ENCODE results near the gene EPB41L1. TPM values are rescaled to one million over a fixed set of nuclear protein-coding genes. Genes with fewer than 3 reads are reported as not detected.

EPB41L1 gene
- total RNA-seq, 2 donors from 2014 or later = 17.5 to 18.1 TPM

- Histone ChIP-seq H3K4me3 (no peak overlapping the region), H3K4me1 (no peaks in the 10 kb centered on the region), H3K9me3 (no peaks in the 10 kb centered on the region), H3K27ac (no peak overlapping the region), H3K36me3 (no peaks in the 10 kb centered on the region), H3K27me3 (no peaks in the 10 kb centered on the region)
- no peak for DNase-seq (ENCODE audit: low spot score)
- no peak for TF ChIP-seq CTCF (IDR thresholded peaks at IDR 0.05)
These were observed 45.1 kb upstream of the EPB41L1 start for GRCh38 chr20:36109251-36109947.

GRCh38 chr20:36110994-36111393 is 43.5 kb upstream of the EPB41L1 start:
- no peaks in the 10 kb centered on the region for H3K9me3 ChIP-seq
- H3K27me3 ChIP-seq = no peaks in the 10 kb centered on the region
- H3K36me3 ChIP-seq = no peaks in the 10 kb centered on the region
- H3K4me1 ChIP-seq = no peaks in the 10 kb centered on the region
- H3K4me3 ChIP-seq = no peak overlapping the region
- DNase-seq (ENCODE audit: low spot score) = no peak
- TF ChIP-seq CTCF (IDR thresholded peaks at IDR 0.05) = no peak
- H3K27ac ChIP-seq = no peak overlapping the region

GRCh38 chr20:36112112-36112511 is 42.4 kb upstream of the EPB41L1 start:
- TF ChIP-seq CTCF (IDR thresholded peaks at IDR 0.05) = no peak
- DNase-seq (ENCODE audit: low spot score) = no peak
- H3K4me1 ChIP-seq = no peaks in the 10 kb centered on the region
- H3K36me3 ChIP-seq = no peaks in the 10 kb centered on the region
- H3K27ac ChIP-seq = no peak overlapping the region
- no peaks in the 10 kb centered on the region for H3K9me3 ChIP-seq
- no peak overlapping the region for H3K4me3 ChIP-seq
- H3K27me3 ChIP-seq = no peaks in the 10 kb centered on the region

- no peaks in the 10 kb centered on the region for H3K36me3 ChIP-seq
- no peak overlapping the region for H3K4me3 ChIP-seq
- no peak overlapping the region for H3K27ac ChIP-seq
- no peaks in the 10 kb centered on the region for H3K27me3 ChIP-seq
- no peak for DNase-seq (ENCODE audit: low spot score)
- no peaks in the 10 kb centered on the region for H3K9me3 ChIP-seq
- TF ChIP-seq CTCF (IDR thresholded peaks at IDR 0.05) = no peak
- no peaks in the 10 kb centered on the region for H3K4me1 ChIP-seq
These were observed 41.5 kb upstream of the EPB41L1 start for GRCh38 chr20:36113036-36113435.

- H3K36me3 ChIP-seq = no peaks in the 10 kb centered on the region
- H3K27ac ChIP-seq = no peak overlapping the region
- H3K27me3 ChIP-seq = no peaks in the 10 kb centered on the region
- no peaks in the 10 kb centered on the region for H3K4me1 ChIP-seq
- H3K9me3 ChIP-seq = no peaks in the 10 kb centered on the region
- no peak for TF ChIP-seq CTCF (IDR thresholded peaks at IDR 0.05)
- no peak overlapping the region for H3K4me3 ChIP-seq
- DNase-seq (ENCODE audit: low spot score) = no peak
These were observed 40.8 kb upstream of the EPB41L1 start for GRCh38 chr20:36113566-36114250.
